Femur (tissue), 1 donor: Measurements from ENCODE around the gene PTPN14.
"Not testable (repeated sequence)": the region's sequence is repeated elsewhere in the genome, so short reads cannot be mapped to it uniquely, and the experiment has no call there.

ENCODE experiments used
- DNase-seq: peaks from one replicate; pipeline ENCODE4 v3.0.0-alpha.2; 2017

Gene PTPN14

GRCh38 chr1:214506972-214507431 lies 44.4 kb downstream of the PTPN14 start:
- no peak for DNase-seq

- DNase-seq = no peak
Measured at GRCh38 chr1:214505134-214505533, 46.3 kb downstream of the PTPN14 start.

- no peak for DNase-seq
Measured at GRCh38 chr1:214504330-214504729, 47.1 kb downstream of the PTPN14 start.

GRCh38 chr1:214503553-214503952 lies 47.8 kb downstream of the PTPN14 start:
- no peak for DNase-seq

- no peak for DNase-seq
Measured at GRCh38 chr1:214500340-214501055, 50.9 kb downstream of the PTPN14 start.

GRCh38 chr1:214499732-214500131 lies 51.7 kb downstream of the PTPN14 start:
- DNase-seq = no peak

GRCh38 chr1:214498021-214498420 lies 53.4 kb downstream of the PTPN14 start:
- no peak for DNase-seq

- no peak for DNase-seq
Measured at GRCh38 chr1:214496126-214496525, 55.3 kb downstream of the PTPN14 start.

- DNase-seq = no peak
Measured at GRCh38 chr1:214494706-214495105, 56.7 kb downstream of the PTPN14 start.

- DNase-seq = not testable (repeated sequence)
Measured at GRCh38 chr1:214494179-214494578, 57.2 kb downstream of the PTPN14 start.

GRCh38 chr1:214493126-214493796 lies 58.1 kb downstream of the PTPN14 start:
- DNase-seq = no peak

GRCh38 chr1:214492401-214493075 lies 58.9 kb downstream of the PTPN14 start:
- no peak for DNase-seq

- no peak for DNase-seq
Measured at GRCh38 chr1:214491468-214492146, 59.8 kb downstream of the PTPN14 start.

- no peak for DNase-seq
Measured at GRCh38 chr1:214485151-214485550, 66.3 kb downstream of the PTPN14 start.

- DNase-seq = not testable (repeated sequence)
Measured at GRCh38 chr1:214483180-214483579, 68.2 kb downstream of the PTPN14 start.

- not testable (repeated sequence) for DNase-seq
Measured at GRCh38 chr1:214481983-214482634, 69.3 kb downstream of the PTPN14 start.

GRCh38 chr1:214476986-214477870 lies 74.2 kb downstream of the PTPN14 start:
- DNase-seq = no peak

GRCh38 chr1:214476229-214476985 lies 75.0 kb downstream of the PTPN14 start:
- DNase-seq = no peak

GRCh38 chr1:214475746-214476145 lies 75.7 kb downstream of the PTPN14 start:
- DNase-seq = no peak

GRCh38 chr1:214475331-214475730 lies 76.1 kb downstream of the PTPN14 start:
- no peak for DNase-seq

- no peak for DNase-seq
Measured at GRCh38 chr1:214474467-214474866, 76.9 kb downstream of the PTPN14 start.
